K562 (cell line): ENCODE results near the gene SOCS2. TPM values are rescaled to one million over a fixed set of nuclear protein-coding genes. Genes with fewer than 3 reads are reported as not detected.

ENCODE experiments used
- BRCA1 ChIP-seq, 2 experiments: fragments of 450-650 bp in 1 of 2; sonication (generic) in 1 of 2; formaldehyde crosslinking in 1 of 2; IDR thresholded peaks; 2 replicates each; pipeline versions ENCODE4 v1.5.0 to v1.6.1; 2017 to 2020; ENCODE audit warnings: mild to moderate bottlenecking in 1 of 2, missing genetic modification reagents in 1 of 2
- CHD1 ChIP-seq: fragments of 200-600 bp; sonication (generic); IDR thresholded peaks from one replicate; pipeline ENCODE4 v1.6.1; 2012; ENCODE audit warnings: mild to moderate bottlenecking, moderate library complexity, low read length, inconsistent platforms
- DIDO1 ChIP-seq: fragments of 450-650 bp; IDR thresholded peaks from 2 replicates; pipeline ENCODE4 v1.6.1; 2016; ENCODE audit warnings: low read depth, missing biosample characterization, missing genetic modification characterization
- E2F6 ChIP-seq, 2 experiments: IDR thresholded peaks; 2 replicates each; pipeline ENCODE4 v1.6.1; 2011; ENCODE audit warnings: borderline replicate concordance in 1 of 2, control low read depth in 1 of 2, low read depth in 1 of 2, low read length in 1 of 2, mild to moderate bottlenecking in 1 of 2, mixed read lengths in 1 of 2, moderate library complexity in 1 of 2; ENCODE audit not compliant: insufficient read depth in 1 of 2, insufficient read length in 1 of 2, poor library complexity in 1 of 2, severe bottlenecking in 1 of 2; ENCODE audit errors: extremely low read depth in 1 of 2
- EGR1 ChIP-seq: fragments of 450-650 bp; conservative IDR thresholded peaks from 2 replicates; pipeline ENCODE4 v1.6.1; 2017; ENCODE audit warnings: mild to moderate bottlenecking
- FOXO4 ChIP-seq: fragments of 450-650 bp; formaldehyde crosslinking; IDR thresholded peaks from 2 replicates; pipeline ENCODE4 v1.4.0; 2020; ENCODE audit warnings: mild to moderate bottlenecking, moderate library complexity
- KDM1A ChIP-seq, 2 experiments: fragments of 450-650 bp; IDR thresholded peaks; 2 replicates each; pipeline ENCODE4 v1.6.1; 2016; ENCODE audit warnings: mild to moderate bottlenecking in 2 of 2
- KDM2B ChIP-seq: fragments of 250-450 bp; sonication (Bioruptor Pico); IDR thresholded peaks from 2 replicates; pipeline ENCODE4 v1.8.0; 2021; ENCODE audit warnings: mild to moderate bottlenecking, moderate library complexity
- KDM4B ChIP-seq, 2 experiments: fragments of 450-650 bp in 1 of 2; sonication (generic) in 1 of 2; IDR thresholded peaks; 2 replicates each; pipeline ENCODE4 v1.6.1; 2016 to 2017; ENCODE audit warnings: borderline replicate concordance in 2 of 2, antibody characterized with exemption in 1 of 2, low read depth in 1 of 2, mild to moderate bottlenecking in 1 of 2
- NR0B1 ChIP-seq: fragments of 450-650 bp; IDR thresholded peaks from one replicate; pipeline ENCODE4 v1.6.1; 2018; ENCODE audit warnings: mild to moderate bottlenecking, moderate library complexity; ENCODE audit not compliant: partially characterized antibody
- NR3C1 ChIP-seq: sonication (generic); formaldehyde crosslinking; IDR thresholded peaks from 2 replicates; pipeline ENCODE4 v1.8.1; 2022; ENCODE audit warnings: missing genetic modification reagents
- PHF20 ChIP-seq: fragments of 450-650 bp; IDR thresholded peaks from 2 replicates; pipeline ENCODE4 v1.6.1; 2018; ENCODE audit not compliant: partially characterized antibody
- PHF8 ChIP-seq: fragments of 200-600 bp; sonication (generic); IDR thresholded peaks from 2 replicates; pipeline ENCODE4 v1.6.1; 2012; ENCODE audit warnings: mixed run types, mild to moderate bottlenecking, inconsistent platforms, low read length, moderate library complexity, borderline replicate concordance
- RCOR1 ChIP-seq, 2 experiments: IDR thresholded peaks; 2 replicates each; pipeline ENCODE4 v1.6.1; 2012; ENCODE audit warnings: low read depth in 2 of 2, low read length in 2 of 2, borderline replicate concordance in 1 of 2, improper control_type of control experiment in 1 of 2
- SMARCE1 ChIP-seq: fragments of 450-650 bp; IDR thresholded peaks from 2 replicates; pipeline ENCODE4 v1.7.1; 2016; ENCODE audit warnings: mild to moderate bottlenecking
- SREBF2 ChIP-seq: sonication (generic); formaldehyde crosslinking; IDR thresholded peaks from 2 replicates; pipeline ENCODE4 v1.4.0; 2020; ENCODE audit warnings: mild to moderate bottlenecking, missing genetic modification reagents
- TCF3 ChIP-seq: sonication (generic); formaldehyde crosslinking; IDR thresholded peaks from 2 replicates; pipeline ENCODE4 v1.4.0; 2020; ENCODE audit warnings: mild to moderate bottlenecking, missing genetic modification reagents
- TRIM28 ChIP-seq: fragments of 450-650 bp; IDR thresholded peaks from 2 replicates; pipeline ENCODE4 v1.6.1; 2017
- U2AF1 ChIP-seq: fragments of 200-400 bp; formaldehyde crosslinking; optimal IDR thresholded peaks from 2 replicates; pipeline ENCODE3; 2017; ENCODE audit warnings: mild to moderate bottlenecking, low read depth, low read length, moderate library complexity
- ZBTB17 ChIP-seq: fragments of 450-650 bp; formaldehyde crosslinking; IDR thresholded peaks from 2 replicates; pipeline ENCODE4 v1.4.0; 2020; ENCODE audit warnings: mild to moderate bottlenecking
- ZNF445 ChIP-seq: fragments of 250-450 bp; sonication (Bioruptor Pico); IDR thresholded peaks from 2 replicates; pipeline ENCODE4 v1.4.0; 2020; ENCODE audit warnings: low read depth, mild to moderate bottlenecking, moderate library complexity
- ZNF639 ChIP-seq, 2 experiments: fragments of 200-800 bp in 1 of 2; sonication (Bioruptor generic) in 1 of 2; sonication (generic) in 1 of 2; formaldehyde crosslinking in 1 of 2; IDR thresholded peaks in 1 of 2; conservative IDR thresholded peaks in 1 of 2; 2 replicates each; pipeline versions ENCODE4 v1.5.0 to v1.6.1; 2016 to 2020; ENCODE audit warnings: missing compliant biosample characterization in 1 of 2, missing genetic modification characterization in 1 of 2, missing genetic modification reagents in 1 of 2
- ZNF75A ChIP-seq: fragments of 450-650 bp; formaldehyde crosslinking; IDR thresholded peaks from 2 replicates; pipeline ENCODE4 v1.4.0; 2020; ENCODE audit warnings: mild to moderate bottlenecking
- polyA plus RNA-seq, 8 experiments: library from polyadenylated mRNA; depleted of rRNA in 4 of 8; stranded (reverse) in 5 of 8; unstranded in 3 of 8; fragments of >200 nt; fragmentation: Nextera tagmentation in 2 of 8; fragmentation: Illumina TruSeq in 1 of 8; extraction: Ambion mirVana in 2 of 8; extraction: Trizol in 1 of 8; gene quantifications; 2 replicates each; pipeline versions ENCODE4 v1.2.1 to v1.2.3, GENCODE V29; 2011 to 2014; ENCODE audit warnings: inconsistent platforms in 1 of 8, missing spikeins in 1 of 8
- total RNA-seq, 7 experiments: library from RNA; depleted of rRNA in 6 of 7; stranded (reverse); fragments of >200 nt in 6 of 7; fragmentation: Illumina TruSeq in 2 of 7; extraction: Trizol in 2 of 7; gene quantifications; 2 replicates each; pipeline versions ENCODE4 v1.2.1 to v1.2.3, GENCODE V29; 2011 to 2021; ENCODE audit warnings: low replicate concordance in 1 of 7

The SOCS2 gene
- total and polyA plus RNA-seq, 9 of the 15 experiments (the other 6 are each of a cell fraction or from before 2014, with no cell fraction given), result 37.0 to 162 (median 98.7) TPM

GRCh38 chr12:93592641-93593406, 20.3 kb downstream of the SOCS2 start (continued):
- TF ChIP-seq ZNF639 (CRISPR knock-in tag; conservative IDR thresholded peaks at IDR 0.05 in 1 of 2, IDR thresholded peaks at IDR 0.05 in 1 of 2) (peak in 1 of 2 experiments; percentile 43; a peak in 1 of 4 replicates), TRIM28 (no peak), ZNF75A (no peak), SREBF2 (CRISPR knock-in tag) (no peak), FOXO4 (no peak), KDM1A (IDR thresholded peaks at IDR 0.05) (peak; percentile 33 to 42; a peak in 1 of 4 replicates), U2AF1 (no peak), BRCA1 (IDR thresholded peaks at IDR 0.05) (no peak), BRCA1 (CRISPR knock-in tag; IDR thresholded peaks at IDR 0.05) (no peak), KDM2B (CRISPR knock-in tag) (no peak), SMARCE1 (0 out of 2 replicates have a peak, but pooled peaks have one; percentile 35), NR3C1 (CRISPR knock-in tag) (no peak), ZNF445 (CRISPR knock-in tag) (no peak), TCF3 (CRISPR knock-in tag) (no peak), NR0B1 (no peak), E2F6 (IDR thresholded peaks at IDR 0.05; ENCODE audit: borderline replicate concordance in 1 of 2, extremely low read depth in 1 of 2, insufficient read depth in 1 of 2, insufficient read length in 1 of 2, low read depth in 1 of 2, low read length in 1 of 2, poor library complexity in 1 of 2, severe bottlenecking in 1 of 2) (peak in 1 of 2 experiments; percentile 72), PHF8 (no peak), CHD1 (no peak), KDM4B (IDR thresholded peaks at IDR 0.05; ENCODE audit: borderline replicate concordance in 2 of 2, low read depth in 1 of 2) (no peak), RCOR1 (IDR thresholded peaks at IDR 0.05; ENCODE audit: borderline replicate concordance in 1 of 2, low read depth in 2 of 2, low read length in 2 of 2) (0 out of 4 replicates have a peak, but pooled peaks of 1 of the 2 experiments have one; percentile 33), ZBTB17 (CRISPR knock-in tag) (no peak), EGR1 (peak; percentile 42; the same call in 1 of the 2 replicates), PHF20 (no peak), DIDO1 (tag) (no peak)
